Naive thymus-derived CD4-positive, alpha-beta T cell (primary cell): Measurements from ENCODE around the gene SF3A2. TPM values are rescaled to one million over a fixed set of nuclear protein-coding genes. Genes with fewer than 3 reads are reported as not detected.

Source experiments
- ATAC-seq: fragments of 150-1000 bp; cut with Tn5 transposase; 2 replicates; pipeline ENCODE4 v1.10.0; 2021; ENCODE audit warnings: mild to moderate bottlenecking, moderate library complexity
- CTCF ChIA-PET: fragments of 350-600 bp; sonication (Branson Sonifier 250); formaldehyde crosslinking; loops from one replicate; lab custom pipeline; 2021; ENCODE audit warnings: antibody characterized with exemption; lab: Charles Lee
- POLR2A ChIA-PET: fragments of 350-600 bp; sonication (Branson Sonifier 250); formaldehyde crosslinking; loops from one replicate; lab custom pipeline; 2021; ENCODE audit warnings: antibody characterized with exemption, inconsistent platforms; lab: Charles Lee
- DNase-seq, 9 donors: peaks; one replicate each; pipeline versions ENCODE4 v3.0.0 to v3.0.0-alpha.2; 2020 to 2022; ENCODE audit warnings: mixed read lengths in 1 of 9
- H3K27ac ChIP-seq: one replicate; pipeline ENCODE4 v1.7.0; 2013; ENCODE audit warnings: mild to moderate bottlenecking, low read depth, low read length, moderate library complexity
- H3K27me3 ChIP-seq, 2 donors: one replicate each; pipeline ENCODE4 v1.7.0; 2013; ENCODE audit warnings: low read length in 2 of 2, mild to moderate bottlenecking in 2 of 2, moderate library complexity in 2 of 2; ENCODE audit not compliant: control insufficient read depth in 2 of 2, insufficient read depth in 2 of 2
- H3K36me3 ChIP-seq, 3 experiments: 1 replicate in 2 of 3; 2 replicates in 1 of 3; pipeline ENCODE4 v1.7.0; 2013; ENCODE audit warnings: low read length in 3 of 3, mild to moderate bottlenecking in 3 of 3, moderate library complexity in 1 of 3; ENCODE audit not compliant: insufficient read depth in 3 of 3, control insufficient read depth in 2 of 3
- H3K4me1 ChIP-seq, 2 donors: one replicate each; pipeline ENCODE4 v1.7.0; 2013; ENCODE audit warnings: low read length in 2 of 2, mild to moderate bottlenecking in 2 of 2, moderate library complexity in 1 of 2; ENCODE audit not compliant: control insufficient read depth in 2 of 2, insufficient read depth in 2 of 2
- H3K4me3 ChIP-seq: 2 replicates; pipeline ENCODE4 v1.7.0; 2013; ENCODE audit warnings: mild to moderate bottlenecking, low read length
- H3K9me3 ChIP-seq, 3 experiments: 1 replicate in 2 of 3; 2 replicates in 1 of 3; pipeline ENCODE4 v1.7.0; 2013; ENCODE audit warnings: low read length in 3 of 3; ENCODE audit not compliant: control insufficient read depth in 2 of 3
- H3K27ac Mint-ChIP-seq, 9 donors: one replicate each; pipeline ENCODE4 v1.8.0; 2020 to 2022; ENCODE audit warnings: mixed read lengths in 9 of 9, mild to moderate bottlenecking in 8 of 9, moderate library complexity in 5 of 9, inconsistent platforms in 2 of 9
- H3K27me3 Mint-ChIP-seq, 5 donors: one replicate each; pipeline ENCODE4 v1.8.0; 2021 to 2022; ENCODE audit warnings: mixed read lengths in 5 of 5, mild to moderate bottlenecking in 1 of 5
- H3K36me3 Mint-ChIP-seq, 5 donors: one replicate each; pipeline ENCODE4 v1.8.0; 2020 to 2022; ENCODE audit warnings: mixed read lengths in 5 of 5, mild to moderate bottlenecking in 3 of 5, inconsistent platforms in 1 of 5
- H3K4me1 Mint-ChIP-seq, 7 donors: one replicate each; pipeline ENCODE4 v1.8.0; 2020 to 2022; ENCODE audit warnings: mixed read lengths in 7 of 7, mild to moderate bottlenecking in 3 of 7, inconsistent platforms in 1 of 7
- H3K4me3 Mint-ChIP-seq, 10 donors: one replicate each; pipeline ENCODE4 v1.8.0; 2020 to 2022; ENCODE audit warnings: mild to moderate bottlenecking in 10 of 10, mixed read lengths in 10 of 10, moderate library complexity in 6 of 10, inconsistent platforms in 2 of 10
- H3K9me3 Mint-ChIP-seq, 11 donors: one replicate each; pipeline ENCODE4 v1.8.0; 2020 to 2022; ENCODE audit warnings: mixed read lengths in 11 of 11, mild to moderate bottlenecking in 4 of 11, inconsistent platforms in 1 of 11, moderate library complexity in 1 of 11
- intact Hi-C, 2 donors: fragments of 100-400 bp; cut with micrococcal nuclease; formaldehyde crosslinking; loops; one replicate each; pipeline ENCODE4 v1.15.1; 2023
- polyA plus RNA-seq, 2 donors: library from polyadenylated mRNA; unstranded; fragments of 300-500 nt; fragmentation: Illumina TruSeq; gene quantifications; one replicate each; pipeline ENCODE4 v1.2.3, GENCODE V29; 2021
- total RNA-seq, 6 experiments: library from RNA in 5 of 6; stranded (reverse) in 5 of 6; gene quantifications; 1 replicate in 5 of 6; 2 replicates in 1 of 6; pipeline ENCODE4 v1.2.3 and lab custom pipeline; 2021 to 2026

Gene SF3A2
- total and polyA plus RNA-seq, 7 experiments from 2014 or later: 22.3 to 150 (median 131) TPM

- ChIA-PET CTCF (interaction anchor here (0.8 to 3.5 kb wide), 10 partner anchors 12 to 119 kb away, joined by 3 to 14 read pairs (median 4); partner anchors contain the start of gene PLEKHJ1), POLR2A (interaction anchor here (0.9 to 7.2 kb wide), 18 partner anchors 9 to 237 kb away, joined by 3 to 135 read pairs (median 6); partner anchors contain the start of genes GADD45B, JSRP1, PEAK3 and PLEKHJ1)
- Histone ChIP-seq H3K9me3 (no peaks in the 10 kb centered on the region), H3K27ac (peak overlapping the region; percentile 87), H3K4me3 (peak overlapping the region; percentile 55), H3K27me3 (no peaks in the 10 kb centered on the region), H3K4me1 (peaks cover 30 to 32% of the 10 kb centered on the region in 2 donors), H3K36me3 (peaks cover 0 to 39% (median 12%) of the 10 kb centered on the region in 3 experiments)
- DNase-seq (peak in 2 of 9 donors; percentile 22 to 42), ATAC-seq (no peak)
- peaks cover 0 to 3% (median 0%) of the 10 kb centered on the region in 11 donors for H3K9me3 Mint-ChIP-seq
- peak overlapping the region; percentile 85 to 97 (median 89) for H3K27ac Mint-ChIP-seq
- peak overlapping the region; percentile 86 to 96 (median 90) for H3K4me3 Mint-ChIP-seq
- peaks cover 26 to 53% (median 36%) of the 10 kb centered on the region in 7 donors for H3K4me1 Mint-ChIP-seq
- no peaks in the 10 kb centered on the region for H3K27me3 Mint-ChIP-seq
- intact Hi-C loops: loop anchor here in 1 of 2 donors (10.0 kb wide), 1 partner anchor 343 kb away; no protein-coding TSS in a partner anchor
- H3K36me3 Mint-ChIP-seq: peaks cover 0 to 21% (median 7%) of the 10 kb centered on the region in 5 donors
Measured at GRCh38 chr19:2271234-2272103, 34.8 kb downstream of the SF3A2 start.

GRCh38 chr19:2273356-2274184 is 36.9 kb downstream of the SF3A2 start:
- POLR2A ChIA-PET: interaction anchor here (0.6 to 7.2 kb wide), 15 partner anchors 12 to 217 kb away, joined by 3 to 135 read pairs (median 7); partner anchors contain the start of genes GADD45B, JSRP1, LSM7 and PLEKHJ1

DNA sequence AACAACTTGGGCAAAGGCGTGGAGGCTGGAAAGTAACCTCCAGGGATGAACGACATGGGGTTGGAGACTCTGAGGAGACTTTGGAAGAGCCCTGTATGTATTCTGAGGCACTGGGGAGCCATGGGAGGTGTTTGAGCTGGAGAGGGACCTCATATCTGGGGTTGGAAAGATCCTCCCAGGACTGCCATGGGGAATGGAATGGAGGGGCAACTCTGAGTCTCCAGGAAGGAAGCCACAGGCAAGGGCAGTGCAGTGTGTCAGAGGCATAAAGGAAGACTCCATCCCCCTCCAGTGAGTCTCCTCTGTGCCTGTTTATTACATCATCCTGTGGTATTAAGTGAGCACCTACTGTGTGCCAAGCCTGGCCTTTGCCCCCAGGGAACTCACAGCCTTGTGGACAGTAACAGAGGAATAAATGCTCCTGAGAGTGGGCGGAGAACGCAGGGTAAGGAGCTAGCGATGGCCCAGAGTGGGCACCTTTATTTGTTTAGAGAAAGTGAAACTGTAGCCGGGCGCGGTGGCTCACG is 37.6 kb downstream of the SF3A2 start:
- Histone ChIP-seq H3K27me3 (no peaks in the 10 kb centered on the region), H3K36me3 (peaks cover 0 to 43% (median 12%) of the 10 kb centered on the region in 3 experiments), H3K9me3 (no peaks in the 10 kb centered on the region), H3K27ac (peak overlapping the region; percentile 72), H3K4me3 (no peak overlapping the region), H3K4me1 (peaks cover 24 to 28% of the 10 kb centered on the region in 2 donors)
- POLR2A ChIA-PET: interaction anchor here (0.6 to 7.2 kb wide), 12 partner anchors 15 to 216 kb away, joined by 3 to 135 read pairs (median 10); partner anchors contain the start of genes GADD45B, JSRP1, LSM7 and PLEKHJ1
- CTCF ChIA-PET: interaction anchor here (0.6 to 3.7 kb wide), 19 partner anchors 11 to 315 kb away, joined by 3 to 27 read pairs (median 4); partner anchors contain the start of gene PLEKHJ1
- peaks cover 0 to 2% (median 0%) of the 10 kb centered on the region in 11 donors for H3K9me3 Mint-ChIP-seq
- intact Hi-C loops: loop anchor here (2.0 to 10.0 kb wide), 3 partner anchors 15 to 341 kb away; no protein-coding TSS in a partner anchor
- DNase-seq (no peak), ATAC-seq (no peak)
- H3K36me3 Mint-ChIP-seq: peaks cover 0 to 21% (median 7%) of the 10 kb centered on the region in 5 donors
- no peaks in the 10 kb centered on the region for H3K27me3 Mint-ChIP-seq
- H3K4me1 Mint-ChIP-seq: peaks cover 22 to 35% (median 32%) of the 10 kb centered on the region in 7 donors
- H3K4me3 Mint-ChIP-seq: peak overlapping the region in 9 of 10 donors; percentile 50 to 96 (median 66)
- peak overlapping the region; percentile 67 to 90 (median 83) for H3K27ac Mint-ChIP-seq

More at GRCh38 chr19:2273356-2274184, 36.9 kb downstream of the SF3A2 start:
- ATAC-seq: peak; percentile 26
- Mint-ChIP-seq H3K4me3 (peak overlapping the region; percentile 25 to 96 (median 66)), H3K27me3 (no peaks in the 10 kb centered on the region), H3K27ac (peak overlapping the region; percentile 67 to 90 (median 83)), H3K36me3 (peaks cover 0 to 21% (median 7%) of the 10 kb centered on the region in 5 donors), H3K9me3 (peaks cover 0 to 3% (median 0%) of the 10 kb centered on the region in 11 donors), H3K4me1 (peaks cover 22 to 41% (median 33%) of the 10 kb centered on the region in 7 donors)
- Histone ChIP-seq H3K9me3 (no peaks in the 10 kb centered on the region), H3K4me1 (peaks cover 24 to 29% of the 10 kb centered on the region in 2 donors), H3K4me3 (peak overlapping the region; percentile 37), H3K36me3 (peaks cover 0 to 43% (median 12%) of the 10 kb centered on the region in 3 experiments), H3K27ac (peak overlapping the region; percentile 72), H3K27me3 (no peaks in the 10 kb centered on the region)
- CTCF ChIA-PET: interaction anchor here (0.6 to 3.7 kb wide), 14 partner anchors 12 to 226 kb away, joined by 3 to 27 read pairs (median 4); partner anchors contain the start of gene PLEKHJ1
- intact Hi-C loops: loop anchor here (1.0 to 10.0 kb wide), 9 partner anchors 15 to 341 kb away; partner anchors contain the start of genes PLEKHJ1 (in 2 of the 2), SF3A2 (in 2 of the 2), AP3D1 (in 1 of the 2) and TIMM13 (in 1 of the 2)
- peak; percentile 59 to 89 (median 70) for DNase-seq

DNA sequence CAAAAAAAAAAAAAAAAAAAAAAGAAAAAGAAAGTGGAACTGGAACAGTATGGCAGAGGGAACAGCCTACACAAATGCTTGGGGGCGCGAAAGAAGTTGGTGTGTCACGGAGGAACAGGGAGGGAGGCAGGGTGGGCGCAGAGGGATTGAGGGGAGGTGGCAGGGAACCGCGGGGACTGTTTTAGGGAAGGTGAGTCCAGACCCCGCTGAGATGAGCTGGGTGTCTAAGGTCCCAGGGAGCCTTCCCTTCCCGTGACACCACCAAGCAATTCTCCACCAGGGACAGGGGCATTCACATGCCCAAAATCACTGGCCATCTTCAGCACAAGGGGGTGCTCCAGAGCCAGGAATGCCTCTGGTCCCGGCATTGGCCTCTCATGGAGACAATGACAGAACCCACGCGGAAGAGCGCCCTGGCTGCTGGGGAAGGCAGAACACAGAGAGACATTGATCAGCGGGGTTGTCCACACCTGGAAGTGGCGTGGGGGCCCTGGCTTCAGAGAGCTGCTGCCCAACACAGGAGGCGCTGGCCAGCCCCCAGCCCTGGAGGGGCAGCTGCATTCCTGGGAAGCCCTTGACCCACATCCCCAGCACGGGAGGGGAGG is 38.4 kb downstream of the SF3A2 start:
- Histone ChIP-seq H3K27ac (peak overlapping the region; percentile 41), H3K9me3 (no peaks in the 10 kb centered on the region), H3K27me3 (no peaks in the 10 kb centered on the region), H3K4me1 (peaks cover 24 to 28% of the 10 kb centered on the region in 2 donors), H3K36me3 (peaks cover 0 to 36% (median 12%) of the 10 kb centered on the region in 3 experiments), H3K4me3 (no peak overlapping the region)
- ChIA-PET POLR2A (interaction anchor here (1.2 to 7.2 kb wide), 8 partner anchors 14 to 120 kb away, joined by 4 to 135 read pairs (median 13); partner anchors contain the start of genes JSRP1, LSM7, PLEKHJ1 and SF3A2), CTCF (interaction anchor here (0.6 to 3.7 kb wide), 17 partner anchors 10 to 347 kb away, joined by 3 to 27 read pairs (median 4); partner anchors contain the start of gene PLEKHJ1)
- Mint-ChIP-seq H3K27ac (peak overlapping the region; percentile 34 to 86 (median 79)), H3K4me3 (peak overlapping the region in 8 of 10 donors; percentile 29 to 80 (median 50)), H3K27me3 (no peaks in the 10 kb centered on the region), H3K36me3 (peaks cover 0 to 20% (median 7%) of the 10 kb centered on the region in 5 donors), H3K4me1 (peaks cover 22 to 35% (median 32%) of the 10 kb centered on the region in 7 donors), H3K9me3 (no peaks in the 10 kb centered on the region)
- ATAC-seq (peak; percentile 18), DNase-seq (peak in 8 of 9 donors; percentile 43 to 70 (median 58))
- intact Hi-C loops: loop anchor here (1.0 to 10.0 kb wide), 6 partner anchors 14 to 340 kb away; no protein-coding TSS in a partner anchor
